Measurements from ENCODE around the gene ASMT.
"Not testable (repeated sequence)": the region's sequence is repeated elsewhere in the genome, so short reads cannot be mapped to it uniquely, and the experiment has no call there.

ASMT gene

GRCh38 chrX:1606496-1606895, 8.4 kb upstream of the ASMT start:
- no peak for DNase-seq
- Mint-ChIP-seq H3K9me3 (no peaks in the 10 kb centered on the region), H3K27me3 (no peaks in the 10 kb centered on the region), H3K27ac (no peak overlapping the region), H3K4me3 (no peak overlapping the region), H3K36me3 (peaks cover 18% of the 10 kb centered on the region), H3K4me1 (no peaks in the 10 kb centered on the region)
- CTCF ChIA-PET = no interaction called here

DNA sequence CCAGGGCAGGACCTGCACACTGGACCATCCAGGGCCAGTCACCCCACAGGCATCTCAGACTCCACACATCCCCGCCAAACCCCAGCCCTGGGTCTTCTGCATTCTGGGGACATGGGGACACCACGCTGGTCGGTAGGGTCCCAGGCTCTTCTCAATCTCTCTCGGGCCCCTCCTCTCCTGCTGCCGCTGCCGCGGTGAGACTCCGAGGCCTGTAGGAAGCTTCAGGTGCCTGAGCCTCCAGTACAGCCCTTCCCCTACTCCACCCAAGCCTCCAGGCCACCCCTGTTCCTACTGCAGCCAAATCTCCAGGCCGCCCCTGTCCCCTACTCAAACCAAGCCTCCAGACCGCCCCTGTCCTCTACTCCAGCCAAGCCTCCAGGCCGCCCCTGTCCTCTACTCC, 5.5 kb upstream of the ASMT start:
- Mint-ChIP-seq H3K36me3 (peaks cover 3% of the 10 kb centered on the region), H3K4me1 (no peaks in the 10 kb centered on the region), H3K27ac (no peak overlapping the region), H3K4me3 (no peak overlapping the region), H3K9me3 (no peaks in the 10 kb centered on the region), H3K27me3 (peaks cover 10% of the 10 kb centered on the region)
- DNase-seq = no peak
- CTCF ChIA-PET = no interaction called here

GRCh38 chrX:1609762-1610161, 5.1 kb upstream of the ASMT start:
- CTCF ChIA-PET = no interaction called here
- peaks cover 10% of the 10 kb centered on the region for H3K27me3 Mint-ChIP-seq
- no peak overlapping the region for H3K27ac Mint-ChIP-seq
- peaks cover 2% of the 10 kb centered on the region for H3K36me3 Mint-ChIP-seq
- H3K4me3 Mint-ChIP-seq = no peak overlapping the region
- H3K4me1 Mint-ChIP-seq = no peaks in the 10 kb centered on the region
- no peak for DNase-seq
- H3K9me3 Mint-ChIP-seq = no peaks in the 10 kb centered on the region

GRCh38 chrX:1610166-1610565, 4.7 kb upstream of the ASMT start:
- no peaks in the 10 kb centered on the region for H3K36me3 Mint-ChIP-seq
- no peaks in the 10 kb centered on the region for H3K9me3 Mint-ChIP-seq
- no peak overlapping the region for H3K27ac Mint-ChIP-seq
- H3K4me1 Mint-ChIP-seq = no peaks in the 10 kb centered on the region
- no peak overlapping the region for H3K4me3 Mint-ChIP-seq
- no peak for DNase-seq
- CTCF ChIA-PET = no interaction called here
- peaks cover 10% of the 10 kb centered on the region for H3K27me3 Mint-ChIP-seq

DNA sequence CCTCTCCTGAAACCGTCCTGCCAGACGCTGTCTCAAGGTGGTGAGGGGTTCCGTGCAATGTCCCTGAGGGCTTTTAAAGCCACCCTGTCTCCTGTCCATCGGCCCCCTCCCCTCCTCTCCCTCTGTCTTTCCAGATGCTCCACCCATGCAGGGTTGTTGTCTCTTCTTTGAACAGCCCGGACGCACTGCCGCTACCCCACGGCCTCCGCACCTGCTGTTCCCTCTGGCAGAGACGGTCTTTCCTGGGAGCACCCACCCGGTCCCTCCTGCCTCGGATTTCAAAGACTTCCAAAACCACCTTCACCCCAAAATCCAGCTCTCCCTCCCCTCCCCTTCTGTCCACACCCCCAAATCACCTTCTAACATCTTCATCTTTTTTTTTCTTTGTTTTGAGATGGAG, 4.1 kb upstream of the ASMT start:
- H3K4me1 Mint-ChIP-seq = no peaks in the 10 kb centered on the region
- H3K4me3 Mint-ChIP-seq = no peak overlapping the region
- H3K27ac Mint-ChIP-seq = no peak overlapping the region
- peaks cover 10% of the 10 kb centered on the region for H3K27me3 Mint-ChIP-seq
- no peak for DNase-seq
- H3K9me3 Mint-ChIP-seq = no peaks in the 10 kb centered on the region
- H3K36me3 Mint-ChIP-seq = no peaks in the 10 kb centered on the region
- CTCF ChIA-PET = no interaction called here

- H3K27me3 Mint-ChIP-seq = peaks cover 10% of the 10 kb centered on the region
- H3K36me3 Mint-ChIP-seq = no peaks in the 10 kb centered on the region
- no peak overlapping the region for H3K4me3 Mint-ChIP-seq
- DNase-seq = no peak
- CTCF ChIA-PET = no interaction called here
- H3K9me3 Mint-ChIP-seq = no peaks in the 10 kb centered on the region
- no peak overlapping the region for H3K27ac Mint-ChIP-seq
- peaks cover 1% of the 10 kb centered on the region for H3K4me1 Mint-ChIP-seq
These were observed 2.1 kb upstream of the ASMT start for GRCh38 chrX:1612641-1613286.

DNA sequence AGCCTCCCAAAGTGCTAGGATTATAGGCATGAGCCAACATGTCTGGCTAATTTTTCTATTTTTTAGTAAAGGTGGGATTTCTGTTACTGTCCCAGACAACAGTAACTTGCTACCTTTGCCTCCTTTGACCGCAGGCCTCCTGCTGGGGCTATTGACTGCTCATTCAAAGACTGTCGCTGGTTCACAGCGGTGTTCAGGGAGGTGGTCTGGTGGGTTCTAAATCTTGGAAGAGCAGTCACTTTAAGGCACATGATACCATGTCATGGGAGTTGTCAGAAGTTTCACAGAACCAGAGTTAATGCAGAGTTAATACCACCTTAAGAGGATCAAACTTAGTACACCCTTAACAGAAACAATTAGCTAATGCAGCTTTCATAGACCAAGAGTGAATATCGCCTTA, 3.8 kb downstream of the ASMT start:
- no peak overlapping the region for H3K27ac Mint-ChIP-seq
- H3K36me3 Mint-ChIP-seq = no peaks in the 10 kb centered on the region
- no peaks in the 10 kb centered on the region for H3K9me3 Mint-ChIP-seq
- no peaks in the 10 kb centered on the region for H3K27me3 Mint-ChIP-seq
- no peak for DNase-seq
- H3K4me3 Mint-ChIP-seq = no peak overlapping the region
- CTCF ChIA-PET = no interaction called here
- H3K4me1 Mint-ChIP-seq = peaks cover 12% of the 10 kb centered on the region

- no peaks in the 10 kb centered on the region for H3K36me3 Mint-ChIP-seq
- CTCF ChIA-PET = no interaction called here
- peaks cover 8% of the 10 kb centered on the region for H3K27me3 Mint-ChIP-seq
- no peak overlapping the region for H3K4me3 Mint-ChIP-seq
- H3K9me3 Mint-ChIP-seq = no peaks in the 10 kb centered on the region
- no peak for DNase-seq
- no peak overlapping the region for H3K27ac Mint-ChIP-seq
- H3K4me1 Mint-ChIP-seq = peaks cover 10% of the 10 kb centered on the region
These were observed 8.8 kb downstream of the ASMT start for GRCh38 chrX:1623691-1624090.

DNA sequence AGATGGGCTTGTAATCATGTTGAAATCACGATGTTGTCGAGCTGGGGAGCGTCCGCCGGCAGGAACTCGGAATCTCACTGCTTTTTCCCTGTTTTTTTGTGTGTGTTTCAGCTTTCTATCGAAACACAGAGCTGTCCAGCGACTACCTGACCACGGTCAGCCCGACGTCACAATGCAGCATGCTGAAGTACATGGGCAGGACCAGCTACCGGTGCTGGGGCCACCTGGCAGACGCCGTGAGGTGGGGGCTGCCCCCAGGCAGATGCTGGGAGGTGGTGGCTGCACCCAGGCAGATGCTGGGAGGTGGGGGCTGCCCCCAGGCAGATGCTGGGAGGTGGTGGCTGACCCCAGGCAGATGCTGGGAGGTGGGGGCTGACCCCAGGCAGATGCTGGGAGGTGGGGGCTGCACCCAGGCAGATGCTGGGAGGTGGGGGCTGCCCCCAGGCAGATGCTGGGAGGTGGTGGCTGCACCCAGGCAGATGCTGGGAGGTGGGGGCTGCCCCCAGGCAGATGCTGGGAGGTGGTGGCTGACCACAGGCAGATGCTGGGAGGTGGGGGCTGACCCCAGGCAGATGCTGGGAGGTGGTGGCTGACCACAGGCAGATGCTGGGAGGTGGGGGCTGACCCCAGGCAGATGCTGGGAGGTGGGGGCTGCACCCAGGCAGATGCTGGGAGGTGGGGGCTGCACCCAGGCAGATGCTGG, 9.4 kb downstream of the ASMT start:
- H3K4me1 Mint-ChIP-seq = peaks cover 10% of the 10 kb centered on the region
- peaks cover 11% of the 10 kb centered on the region for H3K27me3 Mint-ChIP-seq
- DNase-seq, CTCF ChIA-PET, H3K36me3 Mint-ChIP-seq, H3K9me3 Mint-ChIP-seq, H3K4me3 Mint-ChIP-seq, H3K27ac Mint-ChIP-seq: not testable (repeated sequence)

GRCh38 chrX:1624861-1625215, 10.0 kb downstream of the ASMT start:
- H3K4me3 Mint-ChIP-seq, DNase-seq, CTCF ChIA-PET, H3K9me3 Mint-ChIP-seq, H3K27ac Mint-ChIP-seq, H3K36me3 Mint-ChIP-seq: not testable (repeated sequence)
- peaks cover 10% of the 10 kb centered on the region for H3K4me1 Mint-ChIP-seq
- H3K27me3 Mint-ChIP-seq = peaks cover 11% of the 10 kb centered on the region

- DNase-seq = no peak
- Mint-ChIP-seq H3K36me3 (no peaks in the 10 kb centered on the region), H3K9me3 (no peaks in the 10 kb centered on the region), H3K4me3 (no peak overlapping the region), H3K4me1 (no peaks in the 10 kb centered on the region), H3K27ac (no peak overlapping the region), H3K27me3 (peaks cover 11% of the 10 kb centered on the region)
- CTCF ChIA-PET = no interaction called here
These were observed 14.4 kb downstream of the ASMT start for GRCh38 chrX:1629244-1629643.

GRCh38 chrX:1646009-1646408, 31.1 kb downstream of the ASMT start:
- CTCF ChIA-PET = no interaction called here
- peaks cover 3% of the 10 kb centered on the region for H3K4me1 Mint-ChIP-seq
- DNase-seq = no peak
- no peak overlapping the region for H3K4me3 Mint-ChIP-seq
- H3K9me3 Mint-ChIP-seq = peaks cover 13% of the 10 kb centered on the region
- H3K27me3 Mint-ChIP-seq = peaks cover 34% of the 10 kb centered on the region
- H3K27ac Mint-ChIP-seq = no peak overlapping the region
- H3K36me3 Mint-ChIP-seq = no peaks in the 10 kb centered on the region

- Mint-ChIP-seq H3K27ac (no peak overlapping the region), H3K9me3 (peaks cover 13% of the 10 kb centered on the region), H3K4me3 (no peak overlapping the region), H3K36me3 (no peaks in the 10 kb centered on the region), H3K27me3 (peaks cover 30% of the 10 kb centered on the region), H3K4me1 (peaks cover 6% of the 10 kb centered on the region)
- CTCF ChIA-PET = no interaction called here
- DNase-seq = no peak
These were observed 34.8 kb downstream of the ASMT start for GRCh38 chrX:1649621-1650020.

DNA sequence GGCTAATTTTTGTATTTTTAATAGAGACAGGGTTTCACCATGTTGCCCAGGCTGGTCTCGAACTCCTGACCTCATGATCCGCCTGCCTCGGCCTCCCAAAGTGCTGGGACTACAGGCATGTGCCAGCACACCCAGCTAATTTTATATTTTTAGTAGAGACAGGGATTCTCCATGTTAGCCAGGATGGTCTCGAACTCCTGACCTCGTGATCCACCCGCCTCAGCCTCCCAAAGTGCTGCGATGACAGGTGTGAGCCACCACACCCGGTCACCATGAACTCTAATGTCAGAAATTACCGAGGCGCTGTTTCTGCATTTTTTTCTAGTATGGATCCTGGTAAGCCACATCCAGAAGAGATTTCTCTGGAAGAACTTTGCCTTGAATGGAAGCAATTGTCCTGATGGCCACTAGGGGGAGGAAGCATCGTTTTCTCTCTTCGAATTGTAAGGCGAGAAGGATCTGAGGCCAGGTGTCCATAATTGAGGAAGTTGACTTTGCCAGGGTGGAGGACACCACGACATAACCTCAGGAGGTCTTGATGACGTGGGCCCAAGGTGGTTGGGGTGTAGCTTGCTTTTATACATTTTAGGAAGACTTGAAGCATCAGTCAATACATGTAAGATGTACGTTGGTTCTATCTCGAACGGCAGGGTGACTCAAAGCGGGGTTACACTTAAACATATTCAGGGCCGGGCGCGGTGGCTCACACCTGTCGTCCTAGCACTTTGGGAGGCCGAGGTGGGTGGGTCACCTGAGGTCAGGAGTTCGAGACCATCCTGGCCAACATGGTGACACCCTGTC, 37.4 kb downstream of the ASMT start:
- H3K4me3 Mint-ChIP-seq, CTCF ChIA-PET, H3K27ac Mint-ChIP-seq, H3K9me3 Mint-ChIP-seq, H3K36me3 Mint-ChIP-seq, H3K27me3 Mint-ChIP-seq: not testable (repeated sequence)
- peak; percentile 52 for DNase-seq
- peaks cover 11% of the 10 kb centered on the region for H3K4me1 Mint-ChIP-seq

- DNase-seq = no peak
- CTCF ChIA-PET = no interaction called here
- Mint-ChIP-seq H3K4me3 (no peak overlapping the region), H3K36me3 (peaks cover 19% of the 10 kb centered on the region), H3K27ac (peak overlapping the region; percentile 92), H3K27me3 (no peaks in the 10 kb centered on the region), H3K4me1 (peaks cover 36% of the 10 kb centered on the region), H3K9me3 (no peaks in the 10 kb centered on the region)
These were observed 41.5 kb downstream of the ASMT start for GRCh38 chrX:1656379-1656778.

All from activated naive CD4-positive, alpha-beta T cell treated with anti-CD3 and anti-CD28 coated beads, Interleukin-2, amount 10 ng/mL, durations not matched to agents 7 days and 5 days (primary cell).